IPS-18c (cell line): Measurements from ENCODE around the gene NCOR1.
"Not testable (repeated sequence)": the region's sequence is repeated elsewhere in the genome, so short reads cannot be mapped to it uniquely, and the experiment has no call there.

Experiments
- H3K4me3 ChIP-seq: 2 replicates; pipeline ENCODE4 v1.7.0; 2013; ENCODE audit warnings: low read depth, mild to moderate bottlenecking, low read length, moderate library complexity; ENCODE audit not compliant: insufficient read depth
- H3K9me3 ChIP-seq: one replicate; pipeline ENCODE4 v1.6.1; 2013; ENCODE audit warnings: mild to moderate bottlenecking, low read length, moderate library complexity; ENCODE audit not compliant: control insufficient read depth, insufficient read depth

The NCOR1 gene

GRCh38 chr17:16215273-16215964 is at the start of gene NCOR1:
Gene NCOR1, minus strand, starts transcription at chr17:16215534. Its CDS starts 20,965 bp downstream, at chr17:16194569.
- peak within 1 kb of the TSS; percentile 91 for H3K4me3 ChIP-seq
- no peaks in the 10 kb centered on the region for H3K9me3 ChIP-seq

GRCh38 chr17:16262201-16262600 is 46.9 kb upstream of the NCOR1 start:
- no peak overlapping the region for H3K4me3 ChIP-seq

GRCh38 chr17:16261049-16261448 is 45.7 kb upstream of the NCOR1 start:
- H3K4me3 ChIP-seq: no peak overlapping the region
- H3K9me3 ChIP-seq: no peaks in the 10 kb centered on the region

More at GRCh38 chr17:16262201-16262600, 46.9 kb upstream of the NCOR1 start:
- peaks cover under 1% of the 10 kb centered on the region for H3K9me3 ChIP-seq

GRCh38 chr17:16259926-16260325 is 44.6 kb upstream of the NCOR1 start:
- no peak overlapping the region for H3K4me3 ChIP-seq

GRCh38 chr17:16258901-16259300 is 43.6 kb upstream of the NCOR1 start:
- Histone ChIP-seq H3K9me3 (no peaks in the 10 kb centered on the region), H3K4me3 (no peak overlapping the region)

More at GRCh38 chr17:16259926-16260325, 44.6 kb upstream of the NCOR1 start:
- H3K9me3 ChIP-seq: no peaks in the 10 kb centered on the region

- no peak overlapping the region for H3K4me3 ChIP-seq
These were observed 40.2 kb upstream of the NCOR1 start for GRCh38 chr17:16255481-16255921.

GRCh38 chr17:16254773-16255400 is 39.6 kb upstream of the NCOR1 start:
- H3K9me3 ChIP-seq: no peaks in the 10 kb centered on the region
- H3K4me3 ChIP-seq: no peak overlapping the region

More at GRCh38 chr17:16255481-16255921, 40.2 kb upstream of the NCOR1 start:
- H3K9me3 ChIP-seq: no peaks in the 10 kb centered on the region

GRCh38 chr17:16251556-16251955 is 36.2 kb upstream of the NCOR1 start:
- Histone ChIP-seq H3K9me3 (no peaks in the 10 kb centered on the region), H3K4me3 (no peak overlapping the region)

GRCh38 chr17:16251043-16251442 is 35.7 kb upstream of the NCOR1 start:
- Histone ChIP-seq H3K9me3 (no peaks in the 10 kb centered on the region), H3K4me3 (no peak overlapping the region)

- Histone ChIP-seq H3K4me3 (no peak overlapping the region), H3K9me3 (no peaks in the 10 kb centered on the region)
These were observed 35.3 kb upstream of the NCOR1 start for GRCh38 chr17:16250635-16251034.

GRCh38 chr17:16247586-16247984 is 32.3 kb upstream of the NCOR1 start:
- H3K9me3 ChIP-seq: no peaks in the 10 kb centered on the region
- H3K4me3 ChIP-seq: no peak overlapping the region

- Histone ChIP-seq H3K9me3 (no peaks in the 10 kb centered on the region), H3K4me3 (no peak overlapping the region)
These were observed 28.6 kb upstream of the NCOR1 start for GRCh38 chr17:16243801-16244567.

- Histone ChIP-seq H3K4me3 (no peak overlapping the region), H3K9me3 (no peaks in the 10 kb centered on the region)
These were observed 28.1 kb upstream of the NCOR1 start for GRCh38 chr17:16243385-16243784.

- Histone ChIP-seq H3K9me3 (no peaks in the 10 kb centered on the region), H3K4me3 (no peak overlapping the region)
These were observed 26.6 kb upstream of the NCOR1 start for GRCh38 chr17:16241906-16242399.

- Histone ChIP-seq H3K9me3 (no peaks in the 10 kb centered on the region), H3K4me3 (no peak overlapping the region)
These were observed 24.6 kb upstream of the NCOR1 start for GRCh38 chr17:16239931-16240330.

- H3K4me3 ChIP-seq: no peak overlapping the region
These were observed 17.1 kb upstream of the NCOR1 start for GRCh38 chr17:16232391-16232790.

GRCh38 chr17:16229912-16230561 is 14.7 kb upstream of the NCOR1 start:
- H3K9me3 ChIP-seq: not testable (repeated sequence)

More at GRCh38 chr17:16232391-16232790, 17.1 kb upstream of the NCOR1 start:
- H3K9me3 ChIP-seq: no peaks in the 10 kb centered on the region

More at GRCh38 chr17:16229912-16230561, 14.7 kb upstream of the NCOR1 start:
- H3K4me3 ChIP-seq: not testable (repeated sequence)
